Endothelial cell (in vitro differentiated cells): ENCODE measurements around the gene ATP6V1B1. TPM values are rescaled to one million over a fixed set of nuclear protein-coding genes. Genes with fewer than 3 reads are reported as not detected.
A peak's percentile ranks its signal among the peaks of the same experiment; 100 is the strongest.

ENCODE experiments used
- DNase-seq: peaks from one replicate; pipeline ENCODE4 v3.0.0; 2021; ENCODE audit warnings: low spot score
- H3K27ac Mint-ChIP-seq: one replicate; pipeline ENCODE4 v1.8.0; 2021; ENCODE audit warnings: mixed read lengths, inconsistent platforms; ENCODE audit not compliant: unreplicated experiment
- H3K27me3 Mint-ChIP-seq: one replicate; pipeline ENCODE4 v1.8.0; 2021; ENCODE audit warnings: mild to moderate bottlenecking, moderate library complexity, mixed read lengths, inconsistent platforms; ENCODE audit not compliant: unreplicated experiment
- H3K36me3 Mint-ChIP-seq: one replicate; pipeline ENCODE4 v1.8.0; 2021; ENCODE audit warnings: mild to moderate bottlenecking, low read depth, mixed read lengths, inconsistent platforms; ENCODE audit not compliant: unreplicated experiment
- H3K4me1 Mint-ChIP-seq: one replicate; pipeline ENCODE4 v1.8.0; 2021; ENCODE audit warnings: mild to moderate bottlenecking, mixed read lengths, inconsistent platforms; ENCODE audit not compliant: unreplicated experiment
- H3K4me3 Mint-ChIP-seq: one replicate; pipeline ENCODE4 v1.8.0; 2021; ENCODE audit warnings: mild to moderate bottlenecking, mixed read lengths, inconsistent platforms; ENCODE audit not compliant: unreplicated experiment
- H3K9me3 Mint-ChIP-seq: one replicate; pipeline ENCODE4 v1.8.0; 2021; ENCODE audit warnings: mixed read lengths, inconsistent platforms; ENCODE audit not compliant: unreplicated experiment
- total RNA-seq: library from RNA; stranded (reverse); fragmentation: NEBNext Ultra II Directional; extraction: Animal tissue kit (Norgen Biotek cat#: 25700); gene quantifications from one replicate; pipeline ENCODE4 v1.2.1, GENCODE V29; 2021; ENCODE audit not compliant: unreplicated experiment
- TF ChIP-seq, protein P1 (sequence below): fragments of 200-600 bp; sonication (generic); IDR thresholded peaks from one replicate; pipeline ENCODE4 v1.5.0; 2021; ENCODE audit warnings: antibody characterized with exemption; ENCODE audit not compliant: unreplicated experiment

Gene ATP6V1B1
- total RNA-seq, 1 donor from 2014 or later: not detected

- DNase-seq: no peak
- Mint-ChIP-seq H3K36me3 (no peaks in the 10 kb centered on the region), H3K9me3 (no peaks in the 10 kb centered on the region), H3K27ac (no peak overlapping the region), H3K27me3 (peaks cover 16% of the 10 kb centered on the region), H3K4me3 (no peak overlapping the region), H3K4me1 (peaks cover 12% of the 10 kb centered on the region)
- TF ChIP-seq, protein P1, sequence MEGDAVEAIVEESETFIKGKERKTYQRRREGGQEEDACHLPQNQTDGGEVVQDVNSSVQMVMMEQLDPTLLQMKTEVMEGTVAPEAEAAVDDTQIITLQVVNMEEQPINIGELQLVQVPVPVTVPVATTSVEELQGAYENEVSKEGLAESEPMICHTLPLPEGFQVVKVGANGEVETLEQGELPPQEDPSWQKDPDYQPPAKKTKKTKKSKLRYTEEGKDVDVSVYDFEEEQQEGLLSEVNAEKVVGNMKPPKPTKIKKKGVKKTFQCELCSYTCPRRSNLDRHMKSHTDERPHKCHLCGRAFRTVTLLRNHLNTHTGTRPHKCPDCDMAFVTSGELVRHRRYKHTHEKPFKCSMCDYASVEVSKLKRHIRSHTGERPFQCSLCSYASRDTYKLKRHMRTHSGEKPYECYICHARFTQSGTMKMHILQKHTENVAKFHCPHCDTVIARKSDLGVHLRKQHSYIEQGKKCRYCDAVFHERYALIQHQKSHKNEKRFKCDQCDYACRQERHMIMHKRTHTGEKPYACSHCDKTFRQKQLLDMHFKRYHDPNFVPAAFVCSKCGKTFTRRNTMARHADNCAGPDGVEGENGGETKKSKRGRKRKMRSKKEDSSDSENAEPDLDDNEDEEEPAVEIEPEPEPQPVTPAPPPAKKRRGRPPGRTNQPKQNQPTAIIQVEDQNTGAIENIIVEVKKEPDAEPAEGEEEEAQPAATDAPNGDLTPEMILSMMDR: no peak
Measured at GRCh38 chr2:70962211-70962884, 26.6 kb downstream of the ATP6V1B1 start.

GRCh38 chr2:70962885-70963878, 27.5 kb downstream of the ATP6V1B1 start:
- DNase-seq: no peak
- TF ChIP-seq, protein P1: no peak
- Mint-ChIP-seq H3K4me3 (no peak overlapping the region), H3K36me3 (no peaks in the 10 kb centered on the region), H3K9me3 (no peaks in the 10 kb centered on the region), H3K27me3 (peaks cover 16% of the 10 kb centered on the region), H3K4me1 (peaks cover 4% of the 10 kb centered on the region), H3K27ac (no peak overlapping the region)

GRCh38 chr2:70964133-70964532, 28.4 kb downstream of the ATP6V1B1 start:
- peaks cover 16% of the 10 kb centered on the region for H3K27me3 Mint-ChIP-seq
- DNase-seq: no peak
- TF ChIP-seq, protein P1: no peak
- no peaks in the 10 kb centered on the region for H3K36me3 Mint-ChIP-seq
- H3K27ac Mint-ChIP-seq: no peak overlapping the region
- no peak overlapping the region for H3K4me3 Mint-ChIP-seq
- no peaks in the 10 kb centered on the region for H3K9me3 Mint-ChIP-seq
- no peaks in the 10 kb centered on the region for H3K4me1 Mint-ChIP-seq

- H3K36me3 Mint-ChIP-seq: no peaks in the 10 kb centered on the region
- H3K27ac Mint-ChIP-seq: no peak overlapping the region
- H3K9me3 Mint-ChIP-seq: no peaks in the 10 kb centered on the region
- DNase-seq: peak; percentile 73
- TF ChIP-seq, protein P1: peak; percentile 81
- H3K4me1 Mint-ChIP-seq: no peaks in the 10 kb centered on the region
- H3K27me3 Mint-ChIP-seq: peaks cover 16% of the 10 kb centered on the region
- no peak overlapping the region for H3K4me3 Mint-ChIP-seq
Measured at GRCh38 chr2:70964596-70965386, 29.1 kb downstream of the ATP6V1B1 start.
